IMR-90 (cell line): ENCODE data around the gene KCNN3. TPM values are rescaled to one million over a fixed set of nuclear protein-coding genes. Genes with fewer than 3 reads are reported as not detected.

Source experiments
- ATAC-seq: fragments of 200-7000 bp; cut with Tn5 transposase; 2 replicates; pipeline ENCODE4 v1.9.1; 2020; ENCODE audit warnings: low read depth, mild to moderate bottlenecking, moderate library complexity
- BruUV-seq: library from RNA; stranded (reverse); fragments of 400-500 nt; replicated peaks from 2 replicates; lab custom pipeline; 2021; lab: Mats Ljungman, UMichigan
- CTCF ChIA-PET: fragments of 300-600 bp; formaldehyde crosslinking; extraction: SDS; loops from one replicate; lab custom pipeline; 2021; ENCODE audit warnings: antibody characterized with exemption; lab: Yijun Ruan, JAX
- POLR2A ChIA-PET: fragments of 300-600 bp; sonication (Branson Sonifier 250); formaldehyde crosslinking; loops from one replicate; lab custom pipeline; 2022; ENCODE audit warnings: antibody characterized with exemption; ENCODE audit not compliant: unreplicated experiment; lab: Charles Lee
- DNase-seq: peaks from one replicate; pipeline ENCODE4 v3.0.0; 2013
- H2AFZ ChIP-seq: replicated peaks from 2 replicates; pipeline ENCODE3; 2013; ENCODE audit warnings: low read length, mild to moderate bottlenecking; ENCODE audit not compliant: poor library complexity
- H2AK5ac ChIP-seq: 2 replicates; pipeline ENCODE4 v1.6.1; 2013; ENCODE audit warnings: low read depth, low read length, inconsistent platforms
- H2AK9ac ChIP-seq: replicated peaks from 2 replicates; pipeline ENCODE3; 2013; ENCODE audit warnings: mild to moderate bottlenecking, low read depth, low read length, moderate library complexity; ENCODE audit not compliant: poor library complexity
- H2BK120ac ChIP-seq: 2 replicates; pipeline ENCODE4 v1.6.1; 2013; ENCODE audit warnings: low read depth, low read length, inconsistent platforms
- H2BK15ac ChIP-seq: 3 replicates; pipeline ENCODE4 v1.6.1; 2013; ENCODE audit warnings: low read depth, low read length, inconsistent platforms
- H2BK20ac ChIP-seq: 2 replicates; pipeline ENCODE4 v1.6.1; 2013; ENCODE audit warnings: low read depth, mild to moderate bottlenecking, inconsistent platforms, low read length, moderate library complexity
- H2BK5ac ChIP-seq: 2 replicates; pipeline ENCODE4 v1.6.1; 2013; ENCODE audit warnings: mild to moderate bottlenecking, low read depth, low read length, inconsistent platforms; ENCODE audit not compliant: poor library complexity, severe bottlenecking
- H3K14ac ChIP-seq: replicated peaks from 2 replicates; pipeline ENCODE4 v1.6.1; 2013; ENCODE audit warnings: low read depth, low read length, inconsistent platforms
- H3K18ac ChIP-seq: 2 replicates; pipeline ENCODE4 v1.6.1; 2013; ENCODE audit warnings: low read depth, low read length, control low read depth
- H3K23ac ChIP-seq: 2 replicates; pipeline ENCODE4 v1.6.1; 2013; ENCODE audit warnings: low read depth, low read length, inconsistent platforms
- H3K27ac ChIP-seq: 2 replicates; pipeline ENCODE4 v1.5.1; 2013; ENCODE audit warnings: mild to moderate bottlenecking, control low read depth, low read length; ENCODE audit not compliant: insufficient read depth
- H3K27me3 ChIP-seq: 2 replicates; pipeline ENCODE4 v1.6.1; 2013; ENCODE audit warnings: low read length; ENCODE audit not compliant: control insufficient read depth, insufficient read depth
- H3K36me3 ChIP-seq: 2 replicates; pipeline ENCODE4 v1.6.1; 2013; ENCODE audit warnings: low read length, mixed read lengths; ENCODE audit not compliant: control insufficient read depth, insufficient read depth
- H3K4ac ChIP-seq: 2 replicates; pipeline ENCODE4 v1.6.1; 2013; ENCODE audit warnings: low read depth, low read length, inconsistent platforms
- H3K4me1 ChIP-seq: 2 replicates; pipeline ENCODE4 v1.6.1; 2013; ENCODE audit warnings: low read length, mixed read lengths; ENCODE audit not compliant: control insufficient read depth, insufficient read depth
- H3K4me2 ChIP-seq: 2 replicates; pipeline ENCODE4 v1.6.1; 2013; ENCODE audit warnings: low read depth, mild to moderate bottlenecking, control low read depth, low read length, moderate library complexity
- H3K4me3 ChIP-seq: 2 replicates; pipeline ENCODE4 v1.5.1; 2013; ENCODE audit warnings: low read depth, mild to moderate bottlenecking, control low read depth, low read length, moderate library complexity; ENCODE audit not compliant: insufficient read depth
- H3K56ac ChIP-seq: 2 replicates; pipeline ENCODE4 v1.6.1; 2013; ENCODE audit warnings: low read length, inconsistent platforms; ENCODE audit not compliant: insufficient read depth; ENCODE audit errors: extremely low read depth
- H3K79me1 ChIP-seq, 2 experiments: 2 replicates each; pipeline ENCODE4 v1.6.1; 2013; ENCODE audit warnings: low read length in 2 of 2, inconsistent platforms in 1 of 2, low read depth in 1 of 2
- H3K9ac ChIP-seq: 2 replicates; pipeline ENCODE4 v1.6.1; 2013; ENCODE audit warnings: low read depth, low read length, control low read depth
- H3K9me1 ChIP-seq: 2 replicates; pipeline ENCODE4 v1.6.1; 2013; ENCODE audit warnings: low read length, inconsistent platforms; ENCODE audit not compliant: insufficient read depth
- H3K9me3 ChIP-seq: 2 replicates; pipeline ENCODE4 v1.6.1; 2013; ENCODE audit warnings: low read length; ENCODE audit not compliant: control insufficient read depth, insufficient read depth
- H4K20me1 ChIP-seq: 2 replicates; pipeline ENCODE4 v1.6.1; 2013; ENCODE audit warnings: low read length, inconsistent platforms; ENCODE audit not compliant: insufficient read depth
- H4K5ac ChIP-seq: 2 replicates; pipeline ENCODE4 v1.6.1; 2013; ENCODE audit warnings: mild to moderate bottlenecking, low read depth, low read length, control low read depth
- H4K8ac ChIP-seq, 2 experiments: 2 replicates each; pipeline ENCODE4 v1.6.1; 2013; ENCODE audit warnings: low read depth in 2 of 2, low read length in 2 of 2, control low read depth in 1 of 2, inconsistent platforms in 1 of 2
- H4K91ac ChIP-seq: 2 replicates; pipeline ENCODE4 v1.6.1; 2013; ENCODE audit warnings: low read depth, low read length, inconsistent platforms; ENCODE audit not compliant: insufficient read depth
- BHLHE40 ChIP-seq: fragments of 150-350 bp; IDR thresholded peaks from 2 replicates; pipeline ENCODE4 v1.6.1; 2016; ENCODE audit warnings: mild to moderate bottlenecking, low read depth, low read length
- CEBPB ChIP-seq: IDR thresholded peaks from 2 replicates; pipeline ENCODE4 v1.6.1; 2012; ENCODE audit warnings: low read depth, low read length, improper control_type of control experiment
- FOS ChIP-seq: fragments of 150-350 bp; IDR thresholded peaks from 2 replicates; pipeline ENCODE4 v1.6.1; 2016; ENCODE audit warnings: low read depth, low read length
- MAFK ChIP-seq: IDR thresholded peaks from 2 replicates; pipeline ENCODE4 v1.6.1; 2012; ENCODE audit warnings: low read depth, low read length, improper control_type of control experiment
- MXI1 ChIP-seq: IDR thresholded peaks from 2 replicates; pipeline ENCODE4 v1.6.1; 2012; ENCODE audit warnings: low read depth, mild to moderate bottlenecking, low read length, moderate library complexity, borderline replicate concordance
- POLR2A ChIP-seq: IDR thresholded peaks from 2 replicates; pipeline ENCODE4 v1.6.1; 2012; ENCODE audit warnings: mild to moderate bottlenecking, low read depth, low read length
- RAD21 ChIP-seq: IDR thresholded peaks from 2 replicates; pipeline ENCODE4 v1.6.1; 2012; ENCODE audit warnings: low read length, improper control_type of control experiment
- RCOR1 ChIP-seq: IDR thresholded peaks from 2 replicates; pipeline ENCODE4 v1.6.1; 2012; ENCODE audit warnings: mild to moderate bottlenecking, low read length, improper control_type of control experiment; ENCODE audit not compliant: insufficient replicate concordance
- RFX5 ChIP-seq: IDR thresholded peaks from 2 replicates; pipeline ENCODE4 v1.8.0; 2012; ENCODE audit warnings: low read depth, mild to moderate bottlenecking, low read length, moderate library complexity
- WGBS, 2 experiments: methylation state at CpG; one replicate each; pipeline versions ENCODE4 v1.1.5 to v1.1.7; 2013; ENCODE audit warnings: missing lambda C conversion rate in 2 of 2; ENCODE audit not compliant: insufficient read length in 1 of 2; ENCODE audit errors: extremely low coverage in 2 of 2; 5-methylcytosine and 5-hydroxymethylcytosine counted together
- dilution Hi-C: fragments of 300-500 bp; cut with HindIII; formaldehyde crosslinking; loops from one replicate; pipeline ENCODE4 v1.14.3; 2018; ENCODE audit warnings: low sequenced_read_pairs; ENCODE audit not compliant: unreplicated experiment
- in situ Hi-C: fragments of 300-500 bp; cut with MboI; formaldehyde crosslinking; loops from 3 replicates; pipeline ENCODE4 v1.14.3; 2019; ENCODE audit warnings: low sequenced_read_pairs, inconsistent platforms, mixed read lengths
- intact Hi-C: fragments of 100-400 bp; cut with micrococcal nuclease; formaldehyde crosslinking; loops from 2 replicates; pipeline ENCODE4 v1.10.0; 2022
- polyA plus RNA-seq, 3 experiments: library from polyadenylated mRNA; depleted of rRNA; stranded (reverse); fragments of >200 nt; gene quantifications; 2 replicates each; pipeline ENCODE4 v1.2.3, GENCODE V29; 2012; ENCODE audit warnings: low replicate concordance in 1 of 3
- total RNA-seq: library from RNA; depleted of rRNA; stranded (reverse); fragments of >200 nt; gene quantifications from 2 replicates; pipeline ENCODE4 v1.2.3, GENCODE V29; 2012
- TF ChIP-seq, protein P1 (sequence below): conservative IDR thresholded peaks from 2 replicates; pipeline ENCODE4 v1.5.1; 2012; ENCODE audit warnings: mild to moderate bottlenecking, low read depth, low read length, improper control_type of control experiment

The KCNN3 gene
- total and polyA plus RNA-seq, 2 of the 4 experiments (the other 2 are of a cell fraction) = 0.02 TPM; not detected in 1

- Histone ChIP-seq H2BK120ac (no peak overlapping the region), H3K14ac (no peak overlapping the region), H3K56ac (no peak overlapping the region), H4K20me1 (no peaks in the 10 kb centered on the region; the same call in 1 of the 2 replicates), H3K4me1 (no peaks in the 10 kb centered on the region), H3K9ac (no peak overlapping the region), H3K4ac (no peak overlapping the region), H3K4me3 (no peak overlapping the region), H3K9me1 (no peaks in the 10 kb centered on the region), H2BK5ac (no peak overlapping the region), H4K8ac (no peak overlapping the region), H3K23ac (no peak overlapping the region), H2AK9ac (no peak overlapping the region), H3K27ac (no peak overlapping the region), H2BK20ac (no peak overlapping the region), H2BK15ac (no peak overlapping the region), H2AFZ (no peak overlapping the region), H3K4me2 (no peak overlapping the region), H4K91ac (no peak overlapping the region), H3K18ac (no peak overlapping the region), H3K27me3 (peaks cover 38% of the 10 kb centered on the region), H3K9me3 (peaks cover 2% of the 10 kb centered on the region; the same call in 1 of the 2 replicates), H3K79me1 (no peaks in the 10 kb centered on the region), H3K36me3 (no peaks in the 10 kb centered on the region), H2AK5ac (no peak overlapping the region), H4K5ac (no peak overlapping the region)
- no peak for ATAC-seq
- WGBS, 2 experiments = no CpG with 5 or more reads among the region's 2 CpGs
- intact Hi-C loops = no loop called here
- dilution Hi-C loops = no loop called here
- ChIA-PET POLR2A (no interaction called here), CTCF (no interaction called here)
- no peak for TF ChIP-seq CEBPB
- no peak for TF ChIP-seq FOS
- TF ChIP-seq MXI1 = no peak
- TF ChIP-seq RFX5 = no peak
- TF ChIP-seq RCOR1 = no peak
- TF ChIP-seq POLR2A = no peak
- TF ChIP-seq BHLHE40 = no peak
- TF ChIP-seq MAFK = no peak
- TF ChIP-seq, protein P1, sequence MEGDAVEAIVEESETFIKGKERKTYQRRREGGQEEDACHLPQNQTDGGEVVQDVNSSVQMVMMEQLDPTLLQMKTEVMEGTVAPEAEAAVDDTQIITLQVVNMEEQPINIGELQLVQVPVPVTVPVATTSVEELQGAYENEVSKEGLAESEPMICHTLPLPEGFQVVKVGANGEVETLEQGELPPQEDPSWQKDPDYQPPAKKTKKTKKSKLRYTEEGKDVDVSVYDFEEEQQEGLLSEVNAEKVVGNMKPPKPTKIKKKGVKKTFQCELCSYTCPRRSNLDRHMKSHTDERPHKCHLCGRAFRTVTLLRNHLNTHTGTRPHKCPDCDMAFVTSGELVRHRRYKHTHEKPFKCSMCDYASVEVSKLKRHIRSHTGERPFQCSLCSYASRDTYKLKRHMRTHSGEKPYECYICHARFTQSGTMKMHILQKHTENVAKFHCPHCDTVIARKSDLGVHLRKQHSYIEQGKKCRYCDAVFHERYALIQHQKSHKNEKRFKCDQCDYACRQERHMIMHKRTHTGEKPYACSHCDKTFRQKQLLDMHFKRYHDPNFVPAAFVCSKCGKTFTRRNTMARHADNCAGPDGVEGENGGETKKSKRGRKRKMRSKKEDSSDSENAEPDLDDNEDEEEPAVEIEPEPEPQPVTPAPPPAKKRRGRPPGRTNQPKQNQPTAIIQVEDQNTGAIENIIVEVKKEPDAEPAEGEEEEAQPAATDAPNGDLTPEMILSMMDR = no peak
- no peak for TF ChIP-seq RAD21
- BruUV-seq = no TSS peak
- in situ Hi-C loops = no loop called here
- no peak for DNase-seq
Observed at GRCh38 chr1:154686507-154686906, 183.6 kb downstream of the KCNN3 start.
